ENCODE measurements around the gene SLC38A7. TPM values are rescaled to one million over a fixed set of nuclear protein-coding genes. Genes with fewer than 3 reads are reported as not detected.

The SLC38A7 gene, protein sequence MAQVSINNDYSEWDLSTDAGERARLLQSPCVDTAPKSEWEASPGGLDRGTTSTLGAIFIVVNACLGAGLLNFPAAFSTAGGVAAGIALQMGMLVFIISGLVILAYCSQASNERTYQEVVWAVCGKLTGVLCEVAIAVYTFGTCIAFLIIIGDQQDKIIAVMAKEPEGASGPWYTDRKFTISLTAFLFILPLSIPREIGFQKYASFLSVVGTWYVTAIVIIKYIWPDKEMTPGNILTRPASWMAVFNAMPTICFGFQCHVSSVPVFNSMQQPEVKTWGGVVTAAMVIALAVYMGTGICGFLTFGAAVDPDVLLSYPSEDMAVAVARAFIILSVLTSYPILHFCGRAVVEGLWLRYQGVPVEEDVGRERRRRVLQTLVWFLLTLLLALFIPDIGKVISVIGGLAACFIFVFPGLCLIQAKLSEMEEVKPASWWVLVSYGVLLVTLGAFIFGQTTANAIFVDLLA
- total RNA-seq, result 17.8 and 23.7 TPM in 2 replicates

DNA sequence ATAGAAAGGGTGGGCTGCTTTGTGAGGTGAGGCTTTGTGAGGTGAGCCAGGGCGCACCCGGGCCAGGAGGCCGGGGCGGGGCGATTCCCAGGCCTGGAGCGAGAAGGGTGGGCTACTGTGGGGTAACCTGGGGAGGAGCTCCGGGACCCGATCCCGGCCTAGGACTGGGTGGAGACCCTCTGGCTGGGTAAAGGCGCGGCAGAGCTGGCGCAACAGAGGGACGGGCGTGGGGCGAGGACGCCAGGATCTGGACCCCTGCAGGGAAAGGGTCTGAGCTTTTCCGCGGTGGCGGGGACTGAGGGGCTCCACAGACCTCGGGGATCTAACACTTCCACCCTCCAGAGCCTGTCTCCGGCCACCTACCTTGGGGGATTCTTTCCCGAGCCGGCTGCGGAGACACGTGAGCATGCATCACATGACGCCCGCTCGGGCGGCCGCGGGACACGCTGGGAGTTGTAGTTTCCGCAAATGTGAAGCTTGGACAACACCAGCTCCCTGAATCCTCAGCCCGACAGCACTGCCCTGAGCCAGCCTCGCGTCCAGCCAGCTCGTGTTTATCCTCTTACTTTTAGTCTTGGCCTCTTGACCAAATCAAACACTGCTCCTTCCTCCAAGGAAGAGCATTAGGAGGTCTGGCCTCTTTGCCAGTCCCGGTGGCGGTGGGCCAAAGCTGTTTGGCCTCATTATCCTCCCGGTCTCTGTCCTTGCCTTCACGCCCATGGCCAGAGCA lies at the start of gene SLC38A7:
Gene SLC38A7 (minus strand): TSS at position 417 of the 730 bp plus-strand sequence. CDS start 4,644 bp downstream, outside the sequence.

GRCh38 chr16:58733671-58734458 lies 49.3 kb upstream of the SLC38A7 start, which contains the start of gene GOT2:
Gene GOT2 (minus strand): TSS chr16:58734316. CDS start chr16:58734228, 88 bp downstream.

DNA sequence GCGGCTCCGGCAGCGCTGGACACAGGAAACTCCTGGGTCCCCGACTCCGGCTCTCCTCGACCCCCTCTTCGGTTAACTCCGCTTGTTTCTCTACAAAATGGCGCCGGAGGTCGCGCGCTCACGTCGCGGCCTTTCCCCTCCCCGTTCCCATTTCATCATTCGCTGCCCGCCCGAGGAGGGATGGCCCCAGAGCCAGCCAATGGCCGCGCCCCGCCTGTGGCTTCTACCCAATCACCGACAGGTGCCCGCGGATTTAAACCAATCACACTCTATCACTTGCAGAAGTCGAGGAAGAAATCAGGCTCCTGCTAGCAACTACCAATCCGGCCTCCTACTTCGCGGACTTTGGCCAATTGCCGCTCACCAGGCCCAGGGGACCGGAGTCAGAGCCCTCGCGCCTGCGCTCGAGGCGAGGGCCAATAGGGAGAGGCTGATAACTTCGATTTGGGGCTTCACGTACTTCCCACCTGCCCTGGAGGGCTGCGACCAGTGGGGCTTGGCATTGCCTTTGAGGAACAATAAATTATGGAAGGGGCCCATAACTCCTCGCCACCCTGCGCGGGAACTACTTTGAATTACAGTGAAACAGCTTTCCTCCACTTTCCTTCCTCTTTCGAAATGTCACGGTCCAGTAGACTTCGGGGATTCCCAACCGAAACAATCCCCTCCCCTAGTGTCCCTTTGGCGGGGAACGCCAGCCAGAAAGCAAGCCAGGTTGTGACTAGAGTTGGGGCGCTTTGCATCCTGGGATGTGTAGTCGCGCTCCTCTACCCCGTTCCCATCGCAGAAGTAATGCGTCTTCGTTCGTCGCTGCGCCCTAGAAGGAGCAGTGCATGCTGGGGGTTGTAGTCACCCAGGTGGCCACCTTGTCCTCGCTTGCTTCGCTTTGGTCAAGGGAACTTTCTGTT lies 54.6 kb downstream of the SLC38A7 start, which contains the start of gene CNOT1:
Gene CNOT1 (minus strand): TSS at position 94 of the 908 bp plus-strand sequence. CDS start 30,489 bp downstream, outside the sequence.

Other genes starting within 250 kb of the SLC38A7 start
- gene NDRG4, start 184.6 kb downstream of the SLC38A7 start, total RNA-seq, result 7.0 and 7.3 TPM in 2 replicates
- 13.5 and 13.8 TPM in 2 replicates for gene SETD6, start 169.3 kb downstream of the SLC38A7 start, total RNA-seq
- 80.6 and 87.4 TPM in 2 replicates for gene CNOT1, start 54.9 kb downstream of the SLC38A7 start, total RNA-seq
- 20.3 and 33.5 TPM in 2 replicates for gene GOT2, start 49.5 kb upstream of the SLC38A7 start, total RNA-seq